Activated CD8-positive, alpha-beta memory T cell treated with anti-CD3 and anti-CD28 coated beads, Interleukin-2, amount 50 U/mL, for 1 hour (primary cell): Measurements from ENCODE around the gene TP53BP1.

Source experiments
- DNase-seq: peaks from one replicate; pipeline ENCODE4 v3.0.0-alpha.2; 2020; ENCODE audit errors: extremely low read depth

Gene TP53BP1

GRCh38 chr15:43489191-43489590, 3.8 kb downstream of the TP53BP1 start:
- no peak for DNase-seq

DNA sequence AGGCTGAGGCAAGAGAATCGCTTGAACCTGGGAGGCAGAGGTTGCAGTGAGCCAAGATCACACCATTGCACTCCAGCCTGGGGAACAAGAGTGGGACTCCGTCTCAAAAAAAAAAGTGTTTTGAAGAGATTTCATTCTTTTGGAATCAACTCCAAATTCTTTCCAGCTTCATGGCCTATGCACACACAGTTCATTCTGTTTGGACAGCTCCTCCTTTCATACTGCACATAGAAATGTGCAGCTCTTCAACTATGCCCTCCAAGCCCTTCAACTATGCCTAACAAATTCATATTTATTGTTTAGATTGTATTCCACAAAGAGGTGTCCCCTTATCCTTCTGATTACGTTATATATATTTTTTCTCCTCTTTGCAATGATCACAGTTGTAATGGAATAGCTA, 4.2 kb downstream of the TP53BP1 start:
- no peak for DNase-seq

GRCh38 chr15:43487271-43487895, 5.6 kb downstream of the TP53BP1 start:
- DNase-seq: no peak

DNA sequence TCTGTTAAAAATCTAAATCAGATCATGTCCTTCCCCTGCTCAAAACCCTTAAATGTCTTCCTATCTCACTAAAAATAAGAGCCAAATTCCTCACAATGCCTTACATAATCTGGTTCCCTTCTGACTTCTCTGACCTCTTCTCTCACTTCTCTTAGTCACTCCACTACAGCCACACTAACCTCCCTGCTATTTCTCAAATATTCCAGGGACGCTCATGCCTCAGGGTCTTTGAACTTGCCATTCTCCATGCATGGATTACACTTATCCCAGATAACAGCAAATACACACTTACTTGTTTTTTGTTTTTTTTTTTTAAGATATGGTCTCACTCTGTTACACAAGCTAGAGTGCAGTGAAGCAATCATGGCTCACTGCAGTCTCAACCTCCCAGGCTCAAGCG, 8.5 kb downstream of the TP53BP1 start:
- no peak for DNase-seq

DNA sequence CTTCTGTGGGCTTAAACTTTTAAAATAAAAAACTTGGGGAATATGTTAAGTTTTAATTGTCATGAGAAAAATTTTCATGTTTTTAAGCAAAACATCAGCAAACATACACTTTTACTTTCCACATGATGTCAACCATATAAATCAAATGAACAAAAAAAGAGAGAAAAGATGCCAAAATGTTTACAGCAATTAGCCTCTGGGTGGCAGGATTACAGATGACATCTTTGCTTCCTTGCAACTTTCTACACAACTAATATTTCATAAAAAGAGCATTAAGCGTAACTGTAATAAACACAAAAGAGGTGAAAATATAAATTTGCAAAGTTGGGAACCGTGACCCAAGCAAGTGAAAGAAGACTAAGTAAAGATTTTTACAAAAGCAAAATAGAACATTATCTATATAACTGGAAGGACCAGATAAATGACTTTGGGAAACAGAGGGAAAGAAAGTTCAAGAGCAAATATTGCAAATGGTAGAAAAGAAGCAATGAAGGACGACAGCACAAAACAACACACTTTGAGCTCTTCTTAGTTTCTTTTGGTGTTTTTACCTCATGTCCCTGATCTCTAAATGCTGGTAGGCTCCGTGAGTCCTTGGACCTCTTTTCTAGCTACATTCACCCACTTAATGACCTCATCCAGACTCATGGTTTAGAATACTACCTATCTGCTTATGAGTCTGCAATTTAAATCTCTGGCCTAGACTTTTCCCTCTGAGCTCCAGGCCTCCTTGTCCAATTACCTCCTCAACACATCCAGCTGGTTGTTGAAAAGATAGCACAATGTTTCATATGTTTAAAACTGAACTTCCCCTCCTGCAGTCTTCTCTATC, 9.4 kb downstream of the TP53BP1 start:
- DNase-seq: no peak

DNA sequence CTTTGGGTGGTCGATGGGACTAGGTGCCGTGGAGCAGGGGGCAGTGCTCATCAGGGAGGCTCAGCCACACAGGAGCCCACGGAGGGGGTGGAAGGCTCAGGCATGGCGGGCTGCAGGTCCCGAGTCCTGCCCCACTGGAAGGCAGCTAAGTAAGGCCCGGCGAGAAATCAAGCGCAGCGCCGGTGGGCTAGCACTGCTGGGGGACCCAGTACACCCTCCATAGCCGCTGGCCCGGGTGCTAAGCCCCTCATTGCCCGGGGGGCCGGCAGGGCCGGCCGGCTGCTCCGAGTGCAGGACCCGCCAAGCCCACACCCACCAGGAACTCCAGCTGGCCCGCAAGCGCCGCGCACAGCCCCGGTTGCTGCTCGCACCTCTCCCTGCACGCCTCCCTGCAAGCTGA, 19.1 kb downstream of the TP53BP1 start:
- DNase-seq: no peak

DNA sequence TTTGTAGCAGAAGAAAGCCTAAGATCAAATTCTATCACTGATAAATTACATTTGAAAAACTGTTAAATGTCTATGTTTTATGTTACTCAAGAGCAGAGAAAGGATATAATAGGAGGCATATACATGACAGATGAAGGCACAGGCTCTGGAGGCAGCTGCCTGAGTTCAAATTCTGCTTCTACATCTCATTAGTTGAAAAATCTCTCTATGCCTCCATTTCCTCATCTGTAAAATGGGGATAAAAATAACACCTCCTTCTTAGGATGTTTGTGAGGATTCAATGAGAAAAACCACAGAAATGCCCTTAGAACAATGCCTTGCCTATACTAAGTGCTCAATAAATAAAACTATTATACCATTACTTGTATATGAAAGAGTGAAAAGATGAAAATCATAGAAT, 21.0 kb downstream of the TP53BP1 start:
- DNase-seq: no peak

GRCh38 chr15:43469867-43470266, 23.1 kb downstream of the TP53BP1 start:
- no peak for DNase-seq

DNA sequence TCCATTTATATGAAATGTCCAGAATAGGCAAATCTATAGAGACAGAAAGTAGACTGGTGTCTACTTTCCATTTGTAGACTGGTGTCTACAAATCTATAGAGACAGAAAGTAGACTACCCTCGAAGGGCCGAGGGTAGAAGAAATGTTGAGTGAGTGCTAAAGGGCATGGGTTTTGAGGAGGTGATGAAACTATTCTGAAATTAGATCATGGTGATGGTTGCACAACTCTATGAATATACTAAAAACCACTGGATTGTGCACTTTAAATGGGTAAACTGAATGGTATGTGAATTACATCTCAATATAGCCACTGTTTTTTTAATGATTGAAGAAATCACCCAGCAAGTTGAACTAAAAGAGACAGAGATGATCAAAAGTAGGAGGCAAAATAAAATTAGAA, 27.9 kb downstream of the TP53BP1 start:
- DNase-seq: no peak

GRCh38 chr15:43463998-43464397, 29.0 kb downstream of the TP53BP1 start:
- DNase-seq: no peak

GRCh38 chr15:43463507-43463906, 29.4 kb downstream of the TP53BP1 start:
- DNase-seq: no peak

DNA sequence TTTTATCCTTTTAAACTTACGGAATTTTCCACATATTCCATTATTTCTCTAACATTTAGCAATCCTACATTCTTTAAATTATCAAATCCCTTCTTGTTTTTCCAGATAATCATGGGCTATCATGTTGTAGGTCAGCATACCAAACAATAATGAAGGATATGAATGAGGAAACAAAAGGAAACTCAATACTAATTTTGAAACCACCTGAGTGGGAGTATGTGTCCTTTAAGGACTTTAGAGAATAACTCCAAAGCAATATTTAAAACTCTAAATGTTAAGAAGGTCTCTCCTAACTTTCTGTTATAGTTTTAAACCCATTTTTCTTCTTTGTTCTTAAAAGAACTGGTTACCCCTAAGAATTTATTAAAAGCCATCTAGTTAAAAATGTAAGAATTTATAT, 43.0 kb downstream of the TP53BP1 start:
- no peak for DNase-seq

DNA sequence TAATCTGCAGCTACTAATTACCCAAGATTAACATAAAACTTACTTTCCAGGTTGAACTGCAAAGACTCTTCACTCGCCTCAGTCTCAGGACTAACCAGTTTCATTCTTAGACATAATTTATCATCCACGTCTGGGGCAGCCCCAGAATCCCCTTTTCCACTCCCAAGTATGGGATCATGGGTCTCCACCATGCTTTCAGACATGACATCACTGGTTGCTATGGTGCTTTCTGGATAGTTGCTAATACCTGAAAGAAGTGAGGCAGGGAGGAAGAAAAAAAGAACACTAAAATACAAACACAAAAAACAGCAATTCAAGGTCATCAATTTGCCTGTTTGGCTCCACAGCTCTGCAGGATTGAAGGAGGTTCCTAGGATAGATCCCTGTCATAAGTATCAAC, 46.6 kb downstream of the TP53BP1 start:
- DNase-seq: no peak

- no peak for DNase-seq
Observed at GRCh38 chr15:43441316-43441715, 51.6 kb downstream of the TP53BP1 start.

- DNase-seq: no peak
Observed at GRCh38 chr15:43440721-43441281, 52.2 kb downstream of the TP53BP1 start.

GRCh38 chr15:43439268-43439667, 53.7 kb downstream of the TP53BP1 start:
- DNase-seq: no peak

DNA sequence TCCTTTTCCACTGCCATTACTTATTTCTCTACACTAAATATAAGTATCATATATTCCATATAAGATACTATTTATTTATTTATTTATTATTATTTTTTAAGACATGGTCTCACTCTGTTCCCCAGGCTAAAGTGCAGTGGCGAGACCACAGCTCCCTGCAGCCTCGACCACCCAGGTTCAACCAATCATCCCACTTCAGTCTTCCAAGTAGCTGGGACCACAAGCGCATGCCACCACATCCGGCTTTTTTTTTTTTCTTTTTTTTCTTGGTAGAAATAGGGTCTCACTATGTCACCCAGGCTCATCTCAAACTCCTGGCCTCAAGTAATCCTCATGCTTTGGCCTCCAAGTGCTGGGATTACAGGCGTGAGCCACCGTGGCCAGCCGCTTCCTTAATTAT, 56.6 kb downstream of the TP53BP1 start:
- no peak for DNase-seq

DNA sequence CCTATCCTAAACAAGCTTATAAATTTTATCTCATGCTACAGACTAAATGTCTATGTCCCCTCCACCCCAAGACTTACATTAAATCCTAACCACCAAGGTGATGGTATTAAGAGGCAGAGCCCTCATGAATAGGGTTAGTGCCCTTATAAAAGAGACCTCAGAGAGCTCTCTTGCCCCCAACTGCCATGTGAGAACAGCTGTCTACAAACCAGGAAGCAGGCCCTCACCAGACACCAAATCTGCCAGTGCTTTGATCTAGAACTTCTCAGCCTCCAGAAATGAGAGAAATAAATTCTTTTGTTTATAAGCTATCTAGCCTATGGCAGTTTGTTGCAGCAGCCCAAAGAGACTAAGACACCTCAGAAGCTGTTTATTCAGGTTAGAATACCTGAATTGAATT, 58.5 kb downstream of the TP53BP1 start:
- DNase-seq: no peak

DNA sequence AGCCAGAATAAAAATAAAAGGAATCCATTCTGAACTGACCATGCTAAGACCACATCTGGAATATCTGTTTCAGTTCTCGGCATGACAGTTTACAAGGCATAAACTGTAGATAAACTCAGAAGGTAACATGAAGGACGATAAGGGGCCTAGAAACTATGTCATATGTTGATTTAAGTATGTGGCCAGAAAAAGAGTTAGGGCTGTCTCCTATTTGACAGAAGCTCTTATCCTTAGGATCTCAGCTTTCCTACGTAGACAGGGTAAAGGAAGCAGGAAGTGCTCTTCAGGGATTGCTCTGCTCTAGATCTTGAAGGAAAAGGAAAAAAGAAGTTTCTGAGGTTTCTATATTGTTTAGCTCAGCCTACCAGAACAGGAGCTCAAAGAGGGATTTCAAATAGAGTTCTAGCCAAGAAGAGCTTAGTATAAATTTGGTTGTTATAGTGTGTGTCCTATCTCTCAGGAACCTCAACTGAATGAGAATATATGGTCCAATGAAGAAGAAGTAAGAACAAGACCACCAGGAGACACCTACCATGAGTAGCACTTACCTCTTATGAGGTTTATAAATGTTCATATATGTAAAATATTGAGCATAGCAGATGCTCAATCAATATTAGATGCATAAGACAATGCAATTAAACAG, 59.2 kb downstream of the TP53BP1 start:
- no peak for DNase-seq

GRCh38 chr15:43433165-43433564, 59.8 kb downstream of the TP53BP1 start:
- DNase-seq: no peak

- no peak for DNase-seq
Observed at GRCh38 chr15:43429687-43430086, 63.3 kb downstream of the TP53BP1 start.

DNA sequence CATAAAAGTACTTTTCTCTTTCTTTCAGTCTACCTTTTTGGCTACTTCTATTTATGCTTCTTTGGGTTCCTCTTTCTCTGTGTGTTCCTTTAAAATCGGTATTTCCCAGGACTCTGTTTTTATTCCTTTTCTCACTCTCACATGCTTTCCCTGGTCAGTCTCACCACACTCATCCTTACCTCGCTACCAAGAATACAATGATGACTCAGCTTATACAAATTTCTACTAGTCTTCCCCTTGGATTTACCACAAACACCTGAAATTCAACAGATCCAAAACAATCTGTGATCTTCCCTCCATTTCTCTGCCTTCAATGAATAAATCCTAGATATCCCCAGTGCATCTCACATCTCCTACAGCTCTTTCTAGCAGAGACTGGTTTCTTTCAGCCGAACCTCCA, 69.2 kb downstream of the TP53BP1 start:
- no peak for DNase-seq

GRCh38 chr15:43420876-43421275, 72.1 kb downstream of the TP53BP1 start:
- no peak for DNase-seq
